A673 (cell line): ENCODE results near the gene ARAP3. TPM values are rescaled to one million over a fixed set of nuclear protein-coding genes. Genes with fewer than 3 reads are reported as not detected.

ENCODE experiments used
- BruUV-seq: library from RNA; stranded (reverse); fragments of 400-500 nt; replicated peaks from 2 replicates; lab custom pipeline; 2021; lab: Mats Ljungman, UMichigan
- CTCF ChIA-PET: fragments of 300-600 bp; sonication (Branson Sonifier 250); formaldehyde crosslinking; loops from one replicate; lab custom pipeline; 2022; ENCODE audit warnings: antibody characterized with exemption; lab: Charles Lee
- POLR2A ChIA-PET: fragments of 300-600 bp; sonication (Branson Sonifier 250); formaldehyde crosslinking; loops from one replicate; lab custom pipeline; 2022; ENCODE audit warnings: antibody characterized with exemption; ENCODE audit not compliant: low non-redundant PET; lab: Charles Lee
- DNase-seq: peaks from one replicate; pipeline ENCODE4 v3.0.0-alpha.2; 2015; ENCODE audit warnings: low spot score
- H3K27ac ChIP-seq: fragments of 200-600 bp; sonication (generic); 2 replicates; pipeline ENCODE4 v1.5.1; 2016; ENCODE audit warnings: mixed run types, low read depth, mild to moderate bottlenecking, mixed read lengths, antibody characterized with exemption, low read length; ENCODE audit not compliant: poor library complexity, severe bottlenecking
- H3K27me3 ChIP-seq: fragments of 200-600 bp; sonication (generic); replicated peaks from 2 replicates; pipeline ENCODE4 v1.6.1; 2017; ENCODE audit warnings: mixed run types, low read depth, mild to moderate bottlenecking, mixed read lengths, antibody characterized with exemption, low read length; ENCODE audit not compliant: insufficient read depth, poor library complexity
- H3K36me3 ChIP-seq: fragments of 200-600 bp; sonication (generic); 2 replicates; pipeline ENCODE4 v1.6.1; 2016; ENCODE audit warnings: mixed run types, mild to moderate bottlenecking, mixed read lengths, antibody characterized with exemption, low read length; ENCODE audit not compliant: insufficient read depth, poor library complexity, severe bottlenecking
- H3K4me1 ChIP-seq: fragments of 200-600 bp; sonication (generic); 2 replicates; pipeline ENCODE4 v1.6.1; 2017; ENCODE audit warnings: mixed run types, mild to moderate bottlenecking, mixed read lengths, antibody characterized with exemption, low read length; ENCODE audit not compliant: insufficient read depth, poor library complexity, severe bottlenecking
- H3K4me3 ChIP-seq: fragments of 200-600 bp; sonication (generic); 2 replicates; pipeline ENCODE4 v1.5.1; 2016; ENCODE audit warnings: low read depth, mixed run types, mild to moderate bottlenecking, mixed read lengths, low read length; ENCODE audit not compliant: poor library complexity, severe bottlenecking
- H3K9me3 ChIP-seq: fragments of 200-600 bp; sonication (generic); 2 replicates; pipeline ENCODE4 v1.6.1; 2016; ENCODE audit warnings: mixed run types, low read depth, mild to moderate bottlenecking, mixed read lengths, antibody characterized with exemption, low read length; ENCODE audit not compliant: poor library complexity, severe bottlenecking
- EZH2 ChIP-seq: fragments of 200-600 bp; sonication (generic); IDR thresholded peaks from 2 replicates; pipeline ENCODE4 v1.6.1; 2017; ENCODE audit warnings: borderline replicate concordance, low read depth, mild to moderate bottlenecking, mixed read lengths, antibody characterized with exemption, low read length; ENCODE audit not compliant: poor library complexity, severe bottlenecking
- intact Hi-C: fragments of 100-400 bp; cut with micrococcal nuclease; formaldehyde crosslinking; loops from one replicate; pipeline ENCODE4 v1.10.0; 2022; ENCODE audit not compliant: unreplicated experiment
- total RNA-seq: library from RNA; stranded (reverse); gene quantifications from 2 replicates; pipeline ENCODE4 v1.2.3, GENCODE V29; 2021
- TF ChIP-seq, protein P1 (sequence below): fragments of 300-800, 200-600 bp; sonication (generic); conservative IDR thresholded peaks from 2 replicates; pipeline ENCODE4 v1.5.1; 2017; ENCODE audit warnings: low read depth, mild to moderate bottlenecking, antibody characterized with exemption, low read length, moderate library complexity, mixed read lengths

The ARAP3 gene
- total RNA-seq, 1 experiment from 2014 or later: 4.1 TPM

DNA sequence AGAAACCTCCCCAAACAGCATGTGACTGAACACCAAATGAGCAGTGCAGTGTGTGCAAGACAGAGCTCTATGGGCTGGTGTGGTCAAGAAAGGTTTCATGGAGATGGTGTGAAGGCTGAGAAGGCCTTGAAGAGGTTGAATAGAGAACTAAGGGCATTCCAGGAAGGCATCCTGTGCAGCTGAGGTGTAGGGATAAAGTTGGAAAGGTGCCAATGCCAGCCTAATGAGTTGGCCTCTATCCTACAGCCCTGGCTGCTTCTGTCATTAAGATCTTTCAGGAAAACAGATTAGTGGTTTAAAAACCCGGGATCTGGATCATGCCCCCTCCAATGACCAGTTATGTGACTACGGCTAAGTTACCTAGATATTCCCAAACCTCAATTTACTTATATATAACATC is 49.4 kb downstream of the ARAP3 start:
- intact Hi-C loops: no loop called here
- no peaks in the 10 kb centered on the region for H3K9me3 ChIP-seq
- CTCF ChIA-PET: interaction anchor here (0.8 kb wide), 1 partner anchor 13 kb away, joined by 4 read pairs; no protein-coding TSS in a partner anchor
- H3K4me1 ChIP-seq: peaks cover 9% of the 10 kb centered on the region
- H3K4me3 ChIP-seq: no peak overlapping the region
- POLR2A ChIA-PET: no interaction called here
- H3K27me3 ChIP-seq: no peaks in the 10 kb centered on the region
- no peak overlapping the region for H3K27ac ChIP-seq
- no peak for DNase-seq
- BruUV-seq: no TSS peak
- TF ChIP-seq, protein P1, sequence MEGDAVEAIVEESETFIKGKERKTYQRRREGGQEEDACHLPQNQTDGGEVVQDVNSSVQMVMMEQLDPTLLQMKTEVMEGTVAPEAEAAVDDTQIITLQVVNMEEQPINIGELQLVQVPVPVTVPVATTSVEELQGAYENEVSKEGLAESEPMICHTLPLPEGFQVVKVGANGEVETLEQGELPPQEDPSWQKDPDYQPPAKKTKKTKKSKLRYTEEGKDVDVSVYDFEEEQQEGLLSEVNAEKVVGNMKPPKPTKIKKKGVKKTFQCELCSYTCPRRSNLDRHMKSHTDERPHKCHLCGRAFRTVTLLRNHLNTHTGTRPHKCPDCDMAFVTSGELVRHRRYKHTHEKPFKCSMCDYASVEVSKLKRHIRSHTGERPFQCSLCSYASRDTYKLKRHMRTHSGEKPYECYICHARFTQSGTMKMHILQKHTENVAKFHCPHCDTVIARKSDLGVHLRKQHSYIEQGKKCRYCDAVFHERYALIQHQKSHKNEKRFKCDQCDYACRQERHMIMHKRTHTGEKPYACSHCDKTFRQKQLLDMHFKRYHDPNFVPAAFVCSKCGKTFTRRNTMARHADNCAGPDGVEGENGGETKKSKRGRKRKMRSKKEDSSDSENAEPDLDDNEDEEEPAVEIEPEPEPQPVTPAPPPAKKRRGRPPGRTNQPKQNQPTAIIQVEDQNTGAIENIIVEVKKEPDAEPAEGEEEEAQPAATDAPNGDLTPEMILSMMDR: no peak
- no peak for TF ChIP-seq EZH2
- peaks cover 35% of the 10 kb centered on the region for H3K36me3 ChIP-seq

DNA sequence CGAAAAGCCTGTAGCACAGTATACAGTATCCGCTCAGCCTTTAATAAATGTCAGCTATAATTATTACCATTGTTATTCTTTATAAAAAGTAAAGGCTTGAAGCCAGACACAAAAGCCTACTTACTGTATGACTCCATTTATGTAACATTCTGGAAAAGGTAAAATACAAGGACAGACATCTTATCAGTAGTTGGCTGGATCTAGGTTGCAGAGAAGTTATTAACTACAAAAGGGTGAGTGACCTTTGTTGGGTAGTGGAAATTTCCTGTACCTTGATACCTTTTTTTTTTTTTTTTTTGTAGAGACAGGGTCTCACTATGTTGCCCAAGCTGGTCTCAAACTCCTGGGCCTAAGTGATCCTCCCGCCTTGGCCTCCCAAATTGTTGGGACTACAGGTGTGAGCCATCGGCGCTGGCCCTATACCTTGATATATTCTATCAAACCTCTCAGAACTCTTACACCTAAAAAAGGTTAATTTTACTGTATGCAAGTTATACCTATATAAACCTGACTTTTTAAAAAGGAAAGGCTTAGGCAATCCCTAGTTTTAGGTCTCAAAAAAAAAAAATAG is 51.4 kb downstream of the ARAP3 start:
- intact Hi-C loops: no loop called here
- Histone ChIP-seq H3K27ac (no peak overlapping the region), H3K36me3 (peaks cover 43% of the 10 kb centered on the region)

DNA sequence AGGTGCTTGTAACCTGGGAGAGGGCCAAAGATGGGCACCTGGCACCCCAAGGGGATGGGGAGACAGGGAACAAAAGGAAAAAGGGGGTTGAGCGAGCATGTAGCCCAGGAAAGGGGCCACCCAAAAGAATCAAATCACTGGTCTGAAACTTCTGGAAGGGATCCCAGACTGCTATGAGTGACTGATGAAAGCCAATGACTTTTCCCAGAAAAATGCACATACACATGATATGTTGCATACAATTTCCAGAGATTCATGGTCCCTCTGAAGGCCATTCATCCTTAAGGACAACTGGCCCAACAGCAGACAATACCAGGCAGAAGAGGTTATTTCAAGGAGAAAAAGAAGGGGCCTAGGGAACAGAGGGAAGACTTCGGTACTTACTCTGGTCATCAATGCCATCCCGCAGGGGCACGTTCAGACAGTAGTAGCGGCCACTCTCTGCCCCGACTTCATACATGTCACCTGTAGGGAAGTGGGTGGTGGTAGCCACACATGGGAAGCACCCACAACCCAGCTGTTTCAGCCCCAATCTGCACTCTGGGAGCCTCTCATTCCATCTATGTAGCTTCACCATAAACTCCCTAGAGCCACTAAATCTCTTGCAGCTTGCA is 53.7 kb downstream of the ARAP3 start:
- DNase-seq: no peak
- H3K27me3 ChIP-seq: no peaks in the 10 kb centered on the region
- no peak for TF ChIP-seq EZH2
- TF ChIP-seq, protein P1: no peak
- ChIA-PET CTCF (interaction anchor here (1.1 kb wide), 1 partner anchor 9 kb away, joined by 3 read pairs; no protein-coding TSS in a partner anchor), POLR2A (no interaction called here)
- H3K4me1 ChIP-seq: no peaks in the 10 kb centered on the region
- no peak overlapping the region for H3K27ac ChIP-seq
- H3K4me3 ChIP-seq: no peak overlapping the region
- BruUV-seq: no TSS peak
- peaks cover 66% of the 10 kb centered on the region for H3K36me3 ChIP-seq
- no peaks in the 10 kb centered on the region for H3K9me3 ChIP-seq
- intact Hi-C loops: no loop called here

More for the DNA sequence above, 51.4 kb downstream of the ARAP3 start:
- no TSS peak for BruUV-seq
- TF ChIP-seq, protein P1: no peak
- TF ChIP-seq EZH2: no peak
- peaks cover 7% of the 10 kb centered on the region for H3K4me1 ChIP-seq
- ChIA-PET CTCF (no interaction called here), POLR2A (no interaction called here)
- H3K4me3 ChIP-seq: no peak overlapping the region
- no peaks in the 10 kb centered on the region for H3K9me3 ChIP-seq
- no peak for DNase-seq
- no peaks in the 10 kb centered on the region for H3K27me3 ChIP-seq
